PC-9 (cell line): ENCODE results near the gene CNTLN. TPM values are rescaled to one million over a fixed set of nuclear protein-coding genes. Genes with fewer than 3 reads are reported as not detected.

ENCODE experiments used
- BruUV-seq: library from RNA; stranded (reverse); fragments of 400-500 nt; replicated peaks from 2 replicates; lab custom pipeline; 2021; lab: Mats Ljungman, UMichigan
- CTCF ChIA-PET: fragments of 300-600 bp; sonication (Branson Sonifier 250); formaldehyde crosslinking; loops from one replicate; lab custom pipeline; 2022; ENCODE audit warnings: antibody characterized with exemption; lab: Charles Lee
- POLR2A ChIA-PET: fragments of 300-600 bp; sonication (Branson Sonifier 250); formaldehyde crosslinking; loops from one replicate; lab custom pipeline; 2022; ENCODE audit warnings: antibody characterized with exemption; ENCODE audit not compliant: unreplicated experiment; lab: Charles Lee
- DNase-seq, 2 experiments: peaks; one replicate each; pipeline versions ENCODE4 v3.0.0 to v3.0.0-alpha.2; 2015 to 2022; ENCODE audit warnings: mixed read lengths in 1 of 2
- H2AFZ ChIP-seq: fragments of 200-600 bp; sonication (generic); 2 replicates; pipeline ENCODE4 v1.8.1; 2017; ENCODE audit warnings: antibody characterized with exemption
- H3F3A ChIP-seq: fragments of 200-600 bp; sonication (generic); 2 replicates; pipeline ENCODE4 v1.8.1; 2017; ENCODE audit warnings: antibody characterized with exemption, mild to moderate bottlenecking, low read depth; ENCODE audit not compliant: insufficient read depth
- H3K27ac ChIP-seq: fragments of 200-600 bp; sonication (generic); 2 replicates; pipeline ENCODE4 v1.6.1; 2016; ENCODE audit warnings: mixed run types
- H3K27me3 ChIP-seq: fragments of 200-600 bp; sonication (generic); 2 replicates; pipeline ENCODE4 v1.6.1; 2016; ENCODE audit warnings: low read depth, mixed run types; ENCODE audit not compliant: insufficient read depth
- H3K36me3 ChIP-seq: fragments of 200-600 bp; sonication (generic); 2 replicates; pipeline ENCODE4 v1.6.1; 2016; ENCODE audit warnings: low read depth, mixed run types
- H3K4me1 ChIP-seq: fragments of 200-600 bp; sonication (generic); replicated peaks from 2 replicates; pipeline ENCODE4 v1.6.1; 2016; ENCODE audit warnings: mixed run types; ENCODE audit not compliant: insufficient read depth
- H3K4me2 ChIP-seq: fragments of 200-600 bp; sonication (generic); 2 replicates; pipeline ENCODE4 v1.6.1; 2017; ENCODE audit warnings: mixed run types
- H3K4me3 ChIP-seq: fragments of 200-600 bp; sonication (generic); 2 replicates; pipeline ENCODE4 v1.6.1; 2016; ENCODE audit warnings: mixed run types
- H3K79me2 ChIP-seq: fragments of 200-600 bp; sonication (generic); 2 replicates; pipeline ENCODE4 v1.6.1; 2017; ENCODE audit warnings: low read depth, mixed run types
- H3K9me2 ChIP-seq: fragments of 200-600 bp; sonication (generic); 2 replicates; pipeline ENCODE4 v1.8.1; 2017; ENCODE audit warnings: mild to moderate bottlenecking; ENCODE audit not compliant: insufficient read depth
- H3K9me3 ChIP-seq: fragments of 200-600 bp; sonication (generic); 2 replicates; pipeline ENCODE4 v1.8.1; 2016; ENCODE audit warnings: low read depth; ENCODE audit not compliant: insufficient read depth
- H4K20me1 ChIP-seq: fragments of 200-600 bp; sonication (generic); 2 replicates; pipeline ENCODE4 v1.8.1; 2017; ENCODE audit not compliant: insufficient read depth
- CTCF ChIP-seq: fragments of 200-600 bp; sonication (generic); conservative IDR thresholded peaks from 2 replicates; pipeline ENCODE4 v1.6.1; 2017; ENCODE audit warnings: mixed run types, antibody characterized with exemption, mild to moderate bottlenecking, moderate library complexity
- EZH2 ChIP-seq: fragments of 200-600 bp; sonication (generic); IDR thresholded peaks from 2 replicates; pipeline ENCODE4 v1.8.0; 2017; ENCODE audit warnings: antibody characterized with exemption, low read depth
- intact Hi-C: fragments of 100-400 bp; cut with micrococcal nuclease; formaldehyde crosslinking; loops from one replicate; pipeline ENCODE4 v1.10.0; 2022; ENCODE audit not compliant: unreplicated experiment
- total RNA-seq: library from RNA; stranded (reverse); gene quantifications from 2 replicates; pipeline ENCODE4 v1.2.3, GENCODE V29; 2021

Gene CNTLN
- total RNA-seq, 1 experiment from 2014 or later: 3.6 TPM

- Histone ChIP-seq H3K9me3 (no peaks in the 10 kb centered on the region), H3K27ac (no peak overlapping the region), H3K27me3 (no peaks in the 10 kb centered on the region), H3F3A (no peaks in the 10 kb centered on the region), H3K4me3 (no peak overlapping the region), H3K36me3 (no peaks in the 10 kb centered on the region), H3K4me2 (no peak overlapping the region), H2AFZ (no peak overlapping the region), H4K20me1 (no peaks in the 10 kb centered on the region), H3K79me2 (no peaks in the 10 kb centered on the region), H3K4me1 (no peaks in the 10 kb centered on the region), H3K9me2 (no peaks in the 10 kb centered on the region)
- no peak for DNase-seq
- no TSS peak for BruUV-seq
- ChIA-PET POLR2A (no interaction called here), CTCF (no interaction called here)
- TF ChIP-seq CTCF (no peak), EZH2 (no peak)
- intact Hi-C loops: no loop called here
Observed at GRCh38 chr9:17222932-17223331, 88.1 kb downstream of the CNTLN start.

- Histone ChIP-seq H2AFZ (no peak overlapping the region), H3F3A (no peaks in the 10 kb centered on the region), H3K9me2 (no peaks in the 10 kb centered on the region), H3K4me1 (no peaks in the 10 kb centered on the region), H4K20me1 (no peaks in the 10 kb centered on the region), H3K4me2 (no peak overlapping the region), H3K27ac (no peak overlapping the region), H3K36me3 (no peaks in the 10 kb centered on the region), H3K79me2 (no peaks in the 10 kb centered on the region), H3K4me3 (no peak overlapping the region), H3K9me3 (no peaks in the 10 kb centered on the region), H3K27me3 (no peaks in the 10 kb centered on the region)
- DNase-seq: no peak
- CTCF ChIA-PET: no interaction called here
- POLR2A ChIA-PET: no interaction called here
- no TSS peak for BruUV-seq
- TF ChIP-seq EZH2 (no peak), CTCF (no peak)
- intact Hi-C loops: no loop called here
Observed at GRCh38 chr9:17225407-17225806, 90.6 kb downstream of the CNTLN start.

- no TSS peak for BruUV-seq
- H3K4me3 ChIP-seq: no peak overlapping the region
- no peaks in the 10 kb centered on the region for H3K9me3 ChIP-seq
- no peaks in the 10 kb centered on the region for H3K27me3 ChIP-seq
- no peaks in the 10 kb centered on the region for H3K79me2 ChIP-seq
- ChIA-PET CTCF (no interaction called here), POLR2A (no interaction called here)
- no peak overlapping the region for H2AFZ ChIP-seq
- H4K20me1 ChIP-seq: no peaks in the 10 kb centered on the region
- no peak for DNase-seq
- intact Hi-C loops: no loop called here
- no peaks in the 10 kb centered on the region for H3K9me2 ChIP-seq
- no peak overlapping the region for H3K27ac ChIP-seq
- H3K4me1 ChIP-seq: no peaks in the 10 kb centered on the region
- TF ChIP-seq EZH2 (no peak), CTCF (no peak)
- H3F3A ChIP-seq: no peaks in the 10 kb centered on the region
- no peak overlapping the region for H3K4me2 ChIP-seq
- H3K36me3 ChIP-seq: no peaks in the 10 kb centered on the region
Observed at GRCh38 chr9:17229945-17230560, 95.2 kb downstream of the CNTLN start.
